Mucosa of descending colon (tissue), 3 donors: ENCODE data around the gene ADRM1. TPM values are rescaled to one million over a fixed set of nuclear protein-coding genes. Genes with fewer than 3 reads are reported as not detected.

ENCODE experiments used
- ATAC-seq: fragments of 200-7000 bp; cut with Tn5 transposase; one replicate; pipeline ENCODE4 v1.9.1; 2020; ENCODE audit warnings: mild to moderate bottlenecking, moderate library complexity
- DNase-seq, 3 donors: peaks; one replicate each; pipeline ENCODE4 v3.0.0-alpha.2; 2020
- H3K36me3 ChIP-seq: fragments of 200-600 bp; one replicate; pipeline ENCODE4 v1.8.0; 2021; ENCODE audit warnings: low read depth, mild to moderate bottlenecking
- H3K4me1 ChIP-seq: fragments of 200-600 bp; one replicate; pipeline ENCODE4 v1.8.0; 2021; ENCODE audit warnings: low read depth, mild to moderate bottlenecking
- H3K4me3 ChIP-seq: fragments of 200-600 bp; one replicate; pipeline ENCODE4 v1.8.0; 2021; ENCODE audit warnings: mild to moderate bottlenecking
- H3K9me3 ChIP-seq: fragments of 200-600 bp; one replicate; pipeline ENCODE4 v1.8.0; 2021; ENCODE audit warnings: mild to moderate bottlenecking
- intact Hi-C, 2 donors: fragments of 100-400 bp; cut with DNase I in 1 of 2; cut with micrococcal nuclease in 1 of 2; formaldehyde crosslinking; loops; one replicate each; pipeline versions ENCODE4 v1.11.0 to v1.11.1; 2022; cut with DNase I, micrococcal nuclease
- total RNA-seq, 3 donors: library from RNA; stranded (reverse); fragmentation: NEBNext Ultra II Directional in 2 of 3; extraction: Animal tissue kit (Norgen Biotek cat#: 25700) in 2 of 3; gene quantifications; one replicate each; pipeline versions ENCODE4 v1.2.1 to v1.2.4, GENCODE V29; 2021 to 2023
- TF ChIP-seq, protein P1 (sequence below): fragments of 200-600 bp; IDR thresholded peaks from one replicate; pipeline ENCODE4 v1.8.0; 2022; ENCODE audit warnings: antibody characterized with exemption, mild to moderate bottlenecking
- donor health status: DM: no; HTN: no; CAD: no; lungs with moderate emphysema.
- donor health status: DM: no; HTN: no; CAD: no.
- donor health status: DM: no; HTN: yes; CAD: no.

The ADRM1 gene
- total RNA-seq, 3 donors from 2014 or later: 54.4 to 85.8 (median 77.6) TPM

DNA sequence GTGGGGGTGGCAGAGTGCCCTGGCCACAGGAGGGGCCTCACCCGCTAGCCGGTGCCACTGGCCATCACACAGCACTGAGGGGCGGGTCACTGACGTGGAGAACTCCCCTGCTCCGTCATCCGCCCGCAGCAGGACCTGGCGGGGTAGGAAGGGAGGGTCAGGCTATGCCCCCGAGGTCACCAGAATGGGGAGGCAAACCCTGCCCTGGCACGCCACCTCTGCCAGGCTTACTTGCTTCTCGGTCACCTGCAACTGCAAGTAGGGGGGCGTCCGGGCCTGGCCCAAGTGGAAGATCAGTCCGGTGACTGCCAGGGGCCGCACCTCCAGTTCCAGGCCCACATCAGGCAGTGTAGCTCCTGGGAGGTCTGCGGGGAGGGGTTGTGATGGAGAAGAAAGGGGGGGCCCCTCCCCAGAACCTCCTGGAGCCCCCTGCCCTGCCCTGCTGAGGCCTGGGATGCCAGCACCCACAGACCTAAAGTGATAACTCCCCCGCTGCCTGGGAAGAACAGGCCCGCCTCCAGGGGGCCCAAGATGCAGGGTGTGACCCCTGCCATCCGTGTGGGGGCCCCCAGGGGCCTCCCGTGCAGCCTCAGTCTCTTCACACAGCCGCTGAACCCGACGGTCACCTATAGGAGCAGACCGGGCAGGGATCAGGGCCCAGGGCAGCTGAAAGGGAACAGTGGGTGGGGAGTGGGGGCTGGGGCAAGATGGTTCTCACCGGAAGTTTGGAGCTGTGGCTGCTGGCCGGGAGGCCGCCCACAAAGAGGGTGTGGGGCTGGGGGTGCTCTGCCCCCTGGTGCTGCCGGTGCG is 7.4 kb downstream of the ADRM1 start:
- Histone ChIP-seq H3K4me3 (no peak overlapping the region), H3K4me1 (no peaks in the 10 kb centered on the region), H3K9me3 (no peaks in the 10 kb centered on the region), H3K36me3 (peaks cover 21% of the 10 kb centered on the region)
- intact Hi-C loops: no loop called here
- no peak for ATAC-seq
- no peak for DNase-seq
- TF ChIP-seq, protein P1, sequence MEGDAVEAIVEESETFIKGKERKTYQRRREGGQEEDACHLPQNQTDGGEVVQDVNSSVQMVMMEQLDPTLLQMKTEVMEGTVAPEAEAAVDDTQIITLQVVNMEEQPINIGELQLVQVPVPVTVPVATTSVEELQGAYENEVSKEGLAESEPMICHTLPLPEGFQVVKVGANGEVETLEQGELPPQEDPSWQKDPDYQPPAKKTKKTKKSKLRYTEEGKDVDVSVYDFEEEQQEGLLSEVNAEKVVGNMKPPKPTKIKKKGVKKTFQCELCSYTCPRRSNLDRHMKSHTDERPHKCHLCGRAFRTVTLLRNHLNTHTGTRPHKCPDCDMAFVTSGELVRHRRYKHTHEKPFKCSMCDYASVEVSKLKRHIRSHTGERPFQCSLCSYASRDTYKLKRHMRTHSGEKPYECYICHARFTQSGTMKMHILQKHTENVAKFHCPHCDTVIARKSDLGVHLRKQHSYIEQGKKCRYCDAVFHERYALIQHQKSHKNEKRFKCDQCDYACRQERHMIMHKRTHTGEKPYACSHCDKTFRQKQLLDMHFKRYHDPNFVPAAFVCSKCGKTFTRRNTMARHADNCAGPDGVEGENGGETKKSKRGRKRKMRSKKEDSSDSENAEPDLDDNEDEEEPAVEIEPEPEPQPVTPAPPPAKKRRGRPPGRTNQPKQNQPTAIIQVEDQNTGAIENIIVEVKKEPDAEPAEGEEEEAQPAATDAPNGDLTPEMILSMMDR: no peak

DNA sequence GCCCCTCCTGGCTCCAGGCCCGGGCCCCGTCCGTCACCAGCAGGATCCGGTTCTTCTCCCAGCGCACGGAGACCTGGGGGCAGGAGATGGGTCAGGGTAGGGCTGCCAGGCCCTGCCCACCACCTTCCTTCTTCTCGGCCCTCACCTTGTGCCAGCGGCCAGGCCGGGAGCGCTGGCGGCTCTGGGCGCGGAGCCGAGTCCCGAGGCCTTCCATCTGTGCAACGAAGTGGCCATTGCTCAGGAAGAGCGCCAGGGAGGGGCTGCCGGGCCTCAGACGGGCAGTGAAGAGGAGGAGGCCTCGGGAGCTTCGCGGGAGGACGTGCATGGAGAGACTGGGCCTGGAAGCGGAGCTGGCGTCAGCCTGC is 7.9 kb downstream of the ADRM1 start:
- ATAC-seq (no peak), DNase-seq (no peak)
- intact Hi-C loops: no loop called here
- no peaks in the 10 kb centered on the region for H3K4me1 ChIP-seq
- peaks cover 21% of the 10 kb centered on the region for H3K36me3 ChIP-seq
- no peak overlapping the region for H3K4me3 ChIP-seq
- TF ChIP-seq, protein P1: no peak
- H3K9me3 ChIP-seq: no peaks in the 10 kb centered on the region

DNA sequence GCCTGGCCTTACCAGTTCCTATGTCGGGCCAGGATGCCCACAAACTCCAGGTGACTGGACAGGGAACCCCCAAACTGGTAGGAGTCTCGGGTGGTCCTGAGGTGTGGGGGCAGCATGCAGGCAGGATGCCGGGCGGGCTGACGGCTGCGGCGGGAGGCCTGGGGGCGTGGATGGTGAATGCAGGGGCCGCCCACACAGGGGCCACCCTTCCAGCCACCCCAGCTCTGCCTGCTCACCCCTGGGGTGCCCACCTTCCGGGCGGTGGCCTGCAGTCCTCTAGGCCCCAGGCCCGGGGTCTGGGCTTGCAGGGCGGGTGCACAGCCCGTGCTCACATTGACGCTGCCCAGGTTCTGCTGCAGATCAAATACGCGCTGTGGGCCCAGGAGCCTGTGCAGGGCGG is 8.4 kb downstream of the ADRM1 start:
- DNase-seq: no peak
- H3K36me3 ChIP-seq: peaks cover 20% of the 10 kb centered on the region
- no peaks in the 10 kb centered on the region for H3K4me1 ChIP-seq
- intact Hi-C loops: no loop called here
- H3K4me3 ChIP-seq: no peak overlapping the region
- ATAC-seq: no peak
- TF ChIP-seq, protein P1: no peak
- H3K9me3 ChIP-seq: no peaks in the 10 kb centered on the region

DNA sequence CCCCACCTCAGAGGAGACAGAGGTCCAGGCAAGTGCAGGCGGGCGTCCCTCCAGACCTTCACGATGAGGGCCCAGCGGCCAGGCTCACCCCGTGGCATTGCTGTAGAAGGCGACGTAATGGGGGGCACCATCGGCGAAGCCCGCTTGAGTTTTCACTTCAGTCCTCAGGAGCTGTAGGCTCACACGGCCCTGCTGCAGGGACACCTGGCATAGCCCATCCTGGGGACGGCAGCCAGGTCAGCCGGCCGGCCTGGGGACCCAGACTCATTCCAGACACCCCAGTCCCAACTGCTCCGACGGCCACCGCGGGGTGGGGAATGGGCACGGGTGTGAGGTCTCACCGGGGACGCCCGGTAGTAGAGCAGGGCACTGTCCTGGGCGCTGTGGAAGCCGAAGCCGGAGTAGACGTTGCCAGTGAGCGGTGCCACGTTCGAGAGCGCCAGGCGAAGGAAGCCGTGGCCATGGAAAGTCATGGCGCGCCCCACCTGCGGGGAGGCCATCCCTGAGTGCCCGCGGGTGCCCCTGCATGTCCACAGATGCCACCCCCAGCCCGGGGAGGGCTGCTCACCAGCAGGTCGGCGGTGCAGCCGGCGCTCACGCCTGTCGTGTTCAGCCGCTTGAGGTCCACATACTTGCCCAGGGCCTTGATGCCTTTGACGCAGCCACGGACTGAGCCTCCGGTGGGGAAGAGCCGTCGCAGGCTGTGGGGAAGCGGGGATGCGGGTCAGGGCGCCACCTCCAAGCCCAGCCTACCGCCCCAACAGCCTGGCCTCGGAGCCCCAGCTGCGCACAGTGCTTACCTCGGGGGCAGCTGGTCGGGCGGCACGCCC is 9.2 kb downstream of the ADRM1 start:
- DNase-seq (no peak), ATAC-seq (no peak)
- H3K4me1 ChIP-seq: no peaks in the 10 kb centered on the region
- no peak overlapping the region for H3K4me3 ChIP-seq
- TF ChIP-seq, protein P1: no peak
- peaks cover 11% of the 10 kb centered on the region for H3K36me3 ChIP-seq
- H3K9me3 ChIP-seq: no peaks in the 10 kb centered on the region
- intact Hi-C loops: no loop called here

DNA sequence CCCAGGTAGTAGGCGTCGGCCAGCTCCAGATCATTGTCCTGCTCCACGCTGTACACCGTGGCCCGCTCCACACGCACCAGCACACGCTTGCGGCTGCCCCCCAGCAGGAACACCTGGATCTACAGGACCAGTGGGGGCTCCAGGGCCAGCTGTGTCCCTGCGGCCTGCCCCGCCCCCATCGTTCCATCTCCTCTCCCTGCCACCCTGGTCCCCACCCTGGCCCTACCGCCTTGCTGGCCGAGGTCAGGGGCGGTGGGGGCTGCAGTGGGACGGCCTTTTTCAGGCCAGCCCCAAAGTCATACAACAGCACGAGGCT is 9.8 kb downstream of the ADRM1 start:
- Histone ChIP-seq H3K4me3 (no peak overlapping the region), H3K4me1 (no peaks in the 10 kb centered on the region), H3K36me3 (peaks cover 7% of the 10 kb centered on the region), H3K9me3 (no peaks in the 10 kb centered on the region)
- no peak for DNase-seq
- ATAC-seq: no peak
- intact Hi-C loops: no loop called here
- TF ChIP-seq, protein P1: no peak
